Panc1 (cell line): ENCODE data around the gene CREG1. TPM values are rescaled to one million over a fixed set of nuclear protein-coding genes. Genes with fewer than 3 reads are reported as not detected.

Source experiments
- ATAC-seq: fragments of 200-7000 bp; cut with Tn5 transposase; 2 replicates; pipeline ENCODE4 v1.9.1; 2020; ENCODE audit warnings: mild to moderate bottlenecking, moderate library complexity
- BruUV-seq: library from RNA; stranded (reverse); fragments of 400-500 nt; replicated peaks from 2 replicates; lab custom pipeline; 2021; lab: Mats Ljungman, UMichigan
- CTCF ChIA-PET: fragments of 300-600 bp; sonication (Branson Sonifier 250); formaldehyde crosslinking; loops from one replicate; lab custom pipeline; 2022; ENCODE audit warnings: antibody characterized with exemption; lab: Charles Lee
- POLR2A ChIA-PET: fragments of 300-600 bp; sonication (Branson Sonifier 250); formaldehyde crosslinking; loops from one replicate; lab custom pipeline; 2022; ENCODE audit warnings: antibody characterized with exemption; lab: Charles Lee
- DNase-seq: peaks from one replicate; pipeline ENCODE4 v3.0.0-alpha.2; 2010; ENCODE audit warnings: low read depth, low spot score
- H3K27ac ChIP-seq: 2 replicates; pipeline ENCODE4 v1.5.1; 2011; ENCODE audit warnings: mild to moderate bottlenecking, low read length, inconsistent platforms
- H3K27me3 ChIP-seq: fragments of 200-500 bp; sonication (Bioruptor generic); 2 replicates; pipeline ENCODE4 v1.6.0; 2014; ENCODE audit warnings: low read length, inconsistent platforms; ENCODE audit not compliant: control insufficient read depth, insufficient read depth
- H3K36me3 ChIP-seq: fragments of 200-500 bp; sonication (Bioruptor generic); 2 replicates; pipeline ENCODE4 v1.5.1; 2014; ENCODE audit warnings: inconsistent platforms, mild to moderate bottlenecking, low read length, moderate library complexity; ENCODE audit not compliant: control insufficient read depth, insufficient read depth
- H3K4me1 ChIP-seq: 2 replicates; pipeline ENCODE4 v1.5.1; 2011; ENCODE audit warnings: inconsistent platforms, mild to moderate bottlenecking, low read length, moderate library complexity; ENCODE audit not compliant: control insufficient read depth, insufficient read depth
- H3K4me3 ChIP-seq, 2 experiments: 2 replicates each; pipeline ENCODE4 v1.5.1; 2011 to 2012; ENCODE audit warnings: low read depth in 2 of 2, low read length in 2 of 2, mild to moderate bottlenecking in 2 of 2, inconsistent platforms in 1 of 2, moderate library complexity in 1 of 2
- H3K9me3 ChIP-seq: fragments of 200-500 bp; sonication (Bioruptor generic); 2 replicates; pipeline ENCODE4 v1.5.1; 2014; ENCODE audit warnings: low read depth, mild to moderate bottlenecking, inconsistent platforms, low read length, moderate library complexity; ENCODE audit not compliant: control insufficient read depth, insufficient read depth
- POLR2AphosphoS5 ChIP-seq: IDR thresholded peaks from 2 replicates; pipeline ENCODE4 v1.6.1; 2012; ENCODE audit warnings: mild to moderate bottlenecking, low read depth, low read length, moderate library complexity
- SIN3A ChIP-seq: IDR thresholded peaks from 2 replicates; pipeline ENCODE4 v1.6.1; 2012; ENCODE audit warnings: low read depth, mild to moderate bottlenecking, low read length, moderate library complexity, borderline replicate concordance; ENCODE audit not compliant: insufficient read depth
- TCF7L2 ChIP-seq: IDR thresholded peaks from 2 replicates; pipeline ENCODE4 v1.6.1; 2011; ENCODE audit warnings: mild to moderate bottlenecking, low read depth, low read length, inconsistent platforms
- in situ Hi-C: cut with HindIII; loops from 2 replicates; pipeline ENCODE4 v1.10.0; 2016; ENCODE audit warnings: low sequenced_read_pairs, low pct_unique_long_range_greater_than_20kb
- intact Hi-C: fragments of 100-400 bp; cut with micrococcal nuclease; formaldehyde crosslinking; loops from one replicate; pipeline ENCODE4 v1.10.0; 2022; ENCODE audit not compliant: unreplicated experiment
- total RNA-seq: library from RNA; stranded (reverse); gene quantifications from one replicate; pipeline ENCODE4 v1.2.1, GENCODE V29; 2021; ENCODE audit not compliant: unreplicated experiment
- TF ChIP-seq, protein P1 (sequence below): fragments of 450-650 bp; IDR thresholded peaks from 2 replicates; pipeline ENCODE4 v1.5.1; 2017; ENCODE audit warnings: mild to moderate bottlenecking
- TF ChIP-seq, protein P2 (sequence below), 2 experiments: IDR thresholded peaks; 2 replicates each; pipeline ENCODE4 v1.6.1; 2011 to 2012; ENCODE audit warnings: low read depth in 2 of 2, control low read depth in 1 of 2, low read length in 1 of 2, mild to moderate bottlenecking in 1 of 2, moderate library complexity in 1 of 2; ENCODE audit not compliant: insufficient read depth in 1 of 2

Gene CREG1
- total RNA-seq, 1 experiment from 2014 or later = 25.9 TPM

DNA sequence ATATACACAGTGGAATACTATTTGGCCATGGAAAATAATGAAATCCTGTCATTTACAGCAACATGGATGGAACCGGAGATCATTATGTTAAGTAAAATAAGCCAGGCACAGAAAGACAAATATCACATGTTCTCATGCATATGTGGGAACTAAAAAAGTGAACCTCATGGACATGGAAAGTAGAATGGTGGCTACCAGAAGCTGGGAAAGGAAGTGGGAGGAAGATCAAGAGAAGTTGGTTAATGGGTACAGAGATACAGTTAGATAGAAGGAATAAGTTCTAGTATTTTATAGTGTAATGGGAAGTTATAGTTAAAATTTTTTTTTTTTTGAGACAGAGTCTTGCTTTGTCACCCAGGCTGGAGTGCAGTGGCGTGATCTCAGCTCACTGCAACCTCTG is 34.8 kb upstream of the CREG1 start:
- Histone ChIP-seq H3K27me3 (no peaks in the 10 kb centered on the region), H3K27ac (no peak overlapping the region), H3K4me1 (no peaks in the 10 kb centered on the region), H3K4me3 (no peak overlapping the region), H3K36me3 (no peaks in the 10 kb centered on the region), H3K9me3 (no peaks in the 10 kb centered on the region)
- in situ Hi-C loops = no loop called here
- TF ChIP-seq, protein P1, sequence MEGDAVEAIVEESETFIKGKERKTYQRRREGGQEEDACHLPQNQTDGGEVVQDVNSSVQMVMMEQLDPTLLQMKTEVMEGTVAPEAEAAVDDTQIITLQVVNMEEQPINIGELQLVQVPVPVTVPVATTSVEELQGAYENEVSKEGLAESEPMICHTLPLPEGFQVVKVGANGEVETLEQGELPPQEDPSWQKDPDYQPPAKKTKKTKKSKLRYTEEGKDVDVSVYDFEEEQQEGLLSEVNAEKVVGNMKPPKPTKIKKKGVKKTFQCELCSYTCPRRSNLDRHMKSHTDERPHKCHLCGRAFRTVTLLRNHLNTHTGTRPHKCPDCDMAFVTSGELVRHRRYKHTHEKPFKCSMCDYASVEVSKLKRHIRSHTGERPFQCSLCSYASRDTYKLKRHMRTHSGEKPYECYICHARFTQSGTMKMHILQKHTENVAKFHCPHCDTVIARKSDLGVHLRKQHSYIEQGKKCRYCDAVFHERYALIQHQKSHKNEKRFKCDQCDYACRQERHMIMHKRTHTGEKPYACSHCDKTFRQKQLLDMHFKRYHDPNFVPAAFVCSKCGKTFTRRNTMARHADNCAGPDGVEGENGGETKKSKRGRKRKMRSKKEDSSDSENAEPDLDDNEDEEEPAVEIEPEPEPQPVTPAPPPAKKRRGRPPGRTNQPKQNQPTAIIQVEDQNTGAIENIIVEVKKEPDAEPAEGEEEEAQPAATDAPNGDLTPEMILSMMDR = no peak
- no peak for TF ChIP-seq SIN3A
- TF ChIP-seq POLR2AphosphoS5 = no peak
- TF ChIP-seq, protein P2, sequence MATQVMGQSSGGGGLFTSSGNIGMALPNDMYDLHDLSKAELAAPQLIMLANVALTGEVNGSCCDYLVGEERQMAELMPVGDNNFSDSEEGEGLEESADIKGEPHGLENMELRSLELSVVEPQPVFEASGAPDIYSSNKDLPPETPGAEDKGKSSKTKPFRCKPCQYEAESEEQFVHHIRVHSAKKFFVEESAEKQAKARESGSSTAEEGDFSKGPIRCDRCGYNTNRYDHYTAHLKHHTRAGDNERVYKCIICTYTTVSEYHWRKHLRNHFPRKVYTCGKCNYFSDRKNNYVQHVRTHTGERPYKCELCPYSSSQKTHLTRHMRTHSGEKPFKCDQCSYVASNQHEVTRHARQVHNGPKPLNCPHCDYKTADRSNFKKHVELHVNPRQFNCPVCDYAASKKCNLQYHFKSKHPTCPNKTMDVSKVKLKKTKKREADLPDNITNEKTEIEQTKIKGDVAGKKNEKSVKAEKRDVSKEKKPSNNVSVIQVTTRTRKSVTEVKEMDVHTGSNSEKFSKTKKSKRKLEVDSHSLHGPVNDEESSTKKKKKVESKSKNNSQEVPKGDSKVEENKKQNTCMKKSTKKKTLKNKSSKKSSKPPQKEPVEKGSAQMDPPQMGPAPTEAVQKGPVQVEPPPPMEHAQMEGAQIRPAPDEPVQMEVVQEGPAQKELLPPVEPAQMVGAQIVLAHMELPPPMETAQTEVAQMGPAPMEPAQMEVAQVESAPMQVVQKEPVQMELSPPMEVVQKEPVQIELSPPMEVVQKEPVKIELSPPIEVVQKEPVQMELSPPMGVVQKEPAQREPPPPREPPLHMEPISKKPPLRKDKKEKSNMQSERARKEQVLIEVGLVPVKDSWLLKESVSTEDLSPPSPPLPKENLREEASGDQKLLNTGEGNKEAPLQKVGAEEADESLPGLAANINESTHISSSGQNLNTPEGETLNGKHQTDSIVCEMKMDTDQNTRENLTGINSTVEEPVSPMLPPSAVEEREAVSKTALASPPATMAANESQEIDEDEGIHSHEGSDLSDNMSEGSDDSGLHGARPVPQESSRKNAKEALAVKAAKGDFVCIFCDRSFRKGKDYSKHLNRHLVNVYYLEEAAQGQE (IDR thresholded peaks at IDR 0.05; ENCODE audit: insufficient read depth in 1 of 2, low read depth in 2 of 2, low read length in 1 of 2) = no peak
- TF ChIP-seq TCF7L2 = no peak
- POLR2A ChIA-PET = no interaction called here
- no peak for DNase-seq
- CTCF ChIA-PET = no interaction called here
- no peak for ATAC-seq
- no TSS peak for BruUV-seq
- intact Hi-C loops = no loop called here

DNA sequence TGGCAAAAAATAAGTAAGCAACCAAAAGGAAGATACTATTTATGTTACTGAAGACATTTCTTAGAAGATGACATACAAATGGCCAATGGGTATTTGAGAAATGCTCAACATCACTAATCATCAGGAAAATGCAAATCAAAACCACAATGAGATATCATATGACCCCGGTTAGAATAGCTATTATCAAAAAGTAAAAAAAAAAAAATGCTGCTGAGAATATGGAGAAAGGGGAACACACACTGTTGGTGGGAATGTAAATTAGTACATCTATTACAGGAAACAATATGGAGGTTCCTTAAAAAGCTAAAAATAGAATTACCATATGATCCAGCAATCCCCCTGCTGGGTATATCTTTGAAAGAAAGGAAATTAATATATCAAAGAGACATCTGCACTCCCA is 34.3 kb upstream of the CREG1 start:
- no peaks in the 10 kb centered on the region for H3K9me3 ChIP-seq
- TF ChIP-seq SIN3A = no peak
- TF ChIP-seq TCF7L2 = no peak
- TF ChIP-seq, protein P1 = no peak
- TF ChIP-seq, protein P2 (IDR thresholded peaks at IDR 0.05; ENCODE audit: insufficient read depth in 1 of 2, low read depth in 2 of 2, low read length in 1 of 2) = no peak
- TF ChIP-seq POLR2AphosphoS5 = no peak
- H3K36me3 ChIP-seq = no peaks in the 10 kb centered on the region
- intact Hi-C loops (no loop called here), in situ Hi-C loops (no loop called here)
- H3K27ac ChIP-seq = no peak overlapping the region
- no peaks in the 10 kb centered on the region for H3K4me1 ChIP-seq
- H3K4me3 ChIP-seq = no peak overlapping the region
- no peaks in the 10 kb centered on the region for H3K27me3 ChIP-seq
- ATAC-seq (no peak), DNase-seq (no peak)
- BruUV-seq = no TSS peak
- ChIA-PET CTCF (no interaction called here), POLR2A (no interaction called here)
